ENCODE data around the gene TBCD.

TBCD gene

GRCh38 chr17:82810644-82811430, 59.0 kb downstream of the TBCD start:
- DNase-seq (ENCODE audit: low read depth), result no peak

- no peak for DNase-seq (ENCODE audit: low read depth)
Measured at GRCh38 chr17:82812058-82812457, 60.2 kb downstream of the TBCD start.

GRCh38 chr17:82812601-82813000, 60.7 kb downstream of the TBCD start:
- no peak for DNase-seq (ENCODE audit: low read depth)

DNA sequence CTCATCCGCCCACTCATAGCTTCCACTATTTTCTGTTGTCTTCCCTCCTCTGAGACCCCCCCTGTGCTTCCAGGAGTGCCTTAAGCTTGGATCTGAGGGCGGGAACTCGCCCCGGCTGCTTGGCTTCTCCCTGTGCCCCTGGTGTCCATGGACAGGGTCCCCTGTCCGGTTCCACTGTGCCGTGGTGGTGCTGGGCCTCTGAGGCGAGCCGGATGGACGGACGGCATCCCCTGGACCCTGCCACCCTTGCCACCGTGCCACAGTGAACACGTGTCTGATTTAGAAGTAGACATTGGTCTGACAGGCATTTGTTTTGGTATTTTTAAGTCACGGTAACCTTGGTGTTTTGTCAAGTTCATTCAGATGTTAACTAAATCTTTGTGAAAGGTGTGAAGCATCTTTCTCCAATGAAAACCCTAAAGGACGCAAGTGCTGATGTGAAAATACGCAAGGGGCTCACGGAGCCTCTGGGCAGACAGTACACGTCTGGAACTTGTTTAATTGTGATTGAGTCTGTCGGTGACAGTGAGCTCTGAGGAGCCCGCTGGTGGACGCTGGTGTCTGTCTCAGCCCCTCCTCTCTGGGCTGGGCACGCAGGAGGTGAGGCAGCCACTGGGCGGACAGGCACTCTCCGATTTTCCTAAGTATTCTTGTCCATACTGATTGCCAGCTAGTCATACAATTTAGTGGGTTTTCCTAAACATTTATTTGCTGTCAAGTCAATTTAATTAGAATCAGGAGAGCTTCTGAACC, 61.6 kb downstream of the TBCD start:
- DNase-seq (ENCODE audit: low read depth), result no peak

- no peak for DNase-seq (ENCODE audit: low read depth)
Measured at GRCh38 chr17:82814834-82815233, 63.0 kb downstream of the TBCD start.

DNA sequence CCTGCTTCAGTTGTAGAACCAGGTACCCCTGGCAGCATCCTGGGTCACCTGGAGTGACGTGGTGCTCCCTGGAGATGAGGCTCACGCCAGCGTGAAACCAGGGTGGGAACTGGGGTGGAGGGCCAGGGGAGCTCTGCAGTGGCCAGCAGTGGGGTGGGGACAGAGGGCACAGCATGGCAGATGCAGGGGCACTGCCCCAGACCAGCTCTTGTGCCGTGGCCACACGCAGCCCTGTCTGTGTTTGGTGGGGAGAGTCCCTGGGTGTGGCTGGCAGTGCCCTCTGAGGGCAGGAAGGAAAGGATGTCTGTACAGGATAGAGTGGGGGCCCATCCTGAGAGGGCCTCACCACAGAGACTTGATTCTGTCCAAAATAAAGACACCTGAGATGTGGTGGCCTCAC, 63.5 kb downstream of the TBCD start:
- no peak for DNase-seq (ENCODE audit: low read depth)

DNA sequence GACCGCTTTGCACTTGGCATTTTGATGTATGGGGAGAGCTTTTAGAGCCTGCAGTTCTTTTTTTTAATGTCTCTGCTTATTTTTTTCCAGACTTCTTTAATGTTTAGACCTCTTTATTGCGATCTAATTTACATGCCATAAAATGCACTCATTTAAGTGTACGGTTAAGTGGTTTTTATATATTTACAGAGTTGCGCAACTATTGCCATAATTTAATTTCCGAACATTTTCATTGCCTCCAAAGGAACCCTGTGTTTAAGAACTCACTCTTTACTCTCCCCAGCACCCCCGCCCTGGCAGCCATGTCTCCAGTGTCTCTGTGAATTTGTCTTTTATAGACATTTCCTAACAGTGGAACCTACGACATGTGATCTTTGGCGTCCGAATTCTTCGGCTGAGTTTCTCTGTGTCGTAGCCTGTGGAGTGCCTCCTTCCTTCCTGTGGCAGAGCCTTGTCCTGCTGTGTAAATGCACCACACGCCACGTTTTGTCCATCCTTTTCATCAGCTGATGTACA, 64.0 kb downstream of the TBCD start:
- no peak for DNase-seq (ENCODE audit: low read depth)

DNA sequence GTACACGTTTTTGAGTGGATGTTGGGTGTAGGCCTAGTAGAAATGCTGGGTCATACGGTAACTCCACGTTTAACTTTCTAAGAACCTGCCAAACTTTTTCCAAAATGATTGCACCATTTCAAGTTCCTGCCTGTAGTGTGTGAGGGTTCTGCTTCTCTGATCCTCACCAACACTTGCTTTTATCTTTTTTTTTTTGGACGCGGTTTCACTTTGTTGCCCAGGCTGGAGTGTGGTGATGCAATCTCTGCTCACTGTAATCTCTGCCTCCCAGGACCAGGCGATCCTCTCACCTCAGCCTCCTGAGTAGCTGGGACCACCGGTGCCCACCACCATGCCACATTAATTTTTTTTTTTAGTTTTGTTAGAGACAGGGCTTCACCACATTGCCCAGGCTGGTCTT, 64.5 kb downstream of the TBCD start:
- DNase-seq (ENCODE audit: low read depth), result no peak

- no peak for DNase-seq (ENCODE audit: low read depth)
Measured at GRCh38 chr17:82817947-82818346, 66.1 kb downstream of the TBCD start.

- no peak for DNase-seq (ENCODE audit: low read depth)
Measured at GRCh38 chr17:82820278-82821251, 68.7 kb downstream of the TBCD start.

GRCh38 chr17:82821554-82821953, 69.7 kb downstream of the TBCD start:
- no peak for DNase-seq (ENCODE audit: low read depth)

DNA sequence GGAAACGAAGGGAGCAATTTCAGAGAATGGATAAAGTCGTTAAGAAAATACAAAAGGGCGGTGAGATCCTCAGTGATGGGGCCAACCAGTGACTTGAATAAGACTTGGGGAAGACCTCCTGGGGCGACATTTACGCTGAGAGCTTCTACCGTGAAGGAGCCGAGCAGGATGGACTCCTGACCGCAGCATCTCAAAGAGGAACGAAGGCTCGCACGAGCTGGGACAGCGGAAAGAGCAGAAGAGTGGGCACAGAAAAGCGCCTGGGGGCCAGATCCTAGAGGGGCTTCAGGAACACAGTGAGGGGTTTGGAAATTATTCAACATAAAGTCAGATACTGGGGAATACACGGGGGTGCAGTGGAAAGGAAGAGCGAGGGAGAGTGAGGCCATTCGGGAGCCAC, 70.4 kb downstream of the TBCD start:
- DNase-seq (ENCODE audit: low read depth), result no peak

- DNase-seq (ENCODE audit: low read depth), result no peak
Measured at GRCh38 chr17:82823004-82823403, 71.1 kb downstream of the TBCD start.

DNA sequence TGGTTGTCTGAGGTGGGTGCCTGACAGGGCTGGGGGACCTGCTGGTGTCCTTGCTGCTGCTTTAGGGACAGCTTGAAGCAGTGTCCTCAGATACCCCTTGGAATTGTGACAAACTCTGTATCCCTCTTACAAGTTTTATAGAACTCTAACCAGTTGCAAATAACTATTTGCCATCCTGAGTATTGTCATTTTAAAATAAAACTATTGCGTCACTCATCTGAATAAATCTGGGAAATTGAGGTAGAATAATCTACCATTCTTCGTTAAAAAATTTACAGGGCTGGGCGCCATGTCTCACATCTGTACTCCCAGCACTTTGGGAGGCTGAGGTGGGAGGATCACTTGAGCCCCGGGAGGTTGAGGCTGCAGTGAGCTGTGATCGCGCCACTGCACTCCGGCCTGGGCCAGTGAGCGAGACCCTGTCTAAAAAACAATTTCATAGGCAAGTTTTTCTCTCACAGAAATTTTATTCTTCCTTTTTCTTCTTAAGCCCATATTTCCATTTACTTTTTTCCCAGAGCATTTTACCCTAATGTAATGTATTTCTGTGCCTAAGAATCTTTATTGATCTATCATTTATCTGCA, 73.8 kb downstream of the TBCD start:
- DNase-seq (ENCODE audit: low read depth), result no peak

- no peak for DNase-seq (ENCODE audit: low read depth)
Measured at GRCh38 chr17:82826211-82826610, 74.3 kb downstream of the TBCD start.

GRCh38 chr17:82826956-82827355, 75.1 kb downstream of the TBCD start:
- no peak for DNase-seq (ENCODE audit: low read depth)

DNA sequence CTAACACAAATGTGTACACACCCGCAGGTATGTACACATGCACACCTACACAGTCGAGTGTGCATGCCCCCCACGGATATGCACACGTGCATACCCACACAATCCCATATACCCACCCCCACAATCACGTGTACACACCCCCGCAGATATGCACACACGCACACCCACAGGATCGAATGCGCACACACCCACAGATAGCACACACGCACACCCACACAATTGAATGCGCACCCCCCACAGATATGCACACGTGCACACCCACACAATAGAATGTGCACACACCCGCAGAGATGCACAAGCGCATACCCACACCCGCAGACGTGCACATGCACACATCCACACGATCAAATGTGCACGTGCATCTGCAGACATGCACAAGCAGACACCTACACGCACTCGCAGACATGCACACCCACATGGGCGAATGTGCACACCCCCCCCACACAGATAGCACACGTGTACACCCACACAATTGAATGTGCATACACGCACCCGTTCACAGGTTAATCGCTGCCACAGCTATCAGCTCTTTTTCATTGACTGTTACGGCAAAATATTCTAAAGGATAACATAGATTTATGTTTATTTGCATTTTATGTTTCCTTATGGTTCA, 77.1 kb downstream of the TBCD start:
- no peak for DNase-seq (ENCODE audit: low read depth)

DNA sequence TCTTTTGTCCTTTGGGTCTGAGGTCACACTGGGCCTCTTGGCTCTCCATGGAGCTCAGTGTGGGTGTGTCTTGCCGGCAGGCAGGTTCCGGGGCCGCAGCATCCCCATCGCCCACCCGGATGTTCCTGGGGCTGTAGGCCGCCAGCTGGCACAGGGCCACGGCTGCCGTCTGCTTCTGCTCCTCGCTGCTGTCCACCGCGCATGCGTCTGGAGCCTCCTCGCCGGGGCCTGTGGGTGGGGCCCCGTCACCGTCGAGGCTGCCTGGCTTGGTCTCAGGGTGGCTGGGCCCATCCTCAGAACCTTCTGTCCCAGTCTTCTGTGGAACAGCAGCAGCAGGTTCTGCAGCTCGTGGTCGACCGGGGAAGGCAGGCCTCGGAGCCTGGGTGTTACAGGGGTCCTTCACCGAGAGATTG, 78.4 kb downstream of the TBCD start:
- no peak for DNase-seq (ENCODE audit: low read depth)

DNA sequence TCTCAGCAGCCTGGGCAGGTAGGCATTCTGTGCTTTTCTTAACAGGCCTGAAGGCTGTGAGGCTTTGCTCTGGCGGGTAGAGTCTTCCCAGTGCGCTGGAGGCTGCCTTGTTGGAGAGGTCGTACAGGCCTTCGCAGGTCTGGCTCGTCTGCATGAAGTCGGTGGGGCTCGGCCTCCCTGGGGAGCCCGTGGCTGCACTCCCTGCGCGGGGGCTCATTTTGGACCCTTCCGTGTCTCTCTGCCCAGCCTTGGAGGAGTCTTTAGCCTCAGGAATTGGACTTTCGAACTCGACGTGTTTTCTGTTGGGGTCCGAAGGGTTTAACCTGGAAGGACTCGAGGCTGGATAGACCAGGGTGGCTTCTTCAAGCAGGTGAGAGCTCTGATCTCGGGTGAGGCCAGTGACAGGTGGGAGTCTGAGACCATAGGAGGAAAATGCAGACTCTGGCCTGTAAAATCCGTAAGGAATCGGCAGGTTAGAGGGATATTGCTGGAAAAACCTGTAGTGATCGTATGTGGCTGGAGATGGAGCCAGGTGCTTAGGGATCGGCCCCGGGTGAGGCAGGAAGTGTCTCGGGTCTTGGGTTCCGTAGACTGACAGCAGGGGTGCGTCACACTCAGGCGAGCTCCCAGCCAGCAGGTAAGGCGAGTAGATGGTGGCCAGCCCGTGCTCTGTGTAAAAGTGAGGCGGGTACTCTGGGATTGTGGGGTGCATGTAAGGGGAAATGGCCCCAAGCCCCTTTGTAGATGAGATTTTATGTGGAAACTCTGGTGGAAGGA, 79.4 kb downstream of the TBCD start:
- DNase-seq (ENCODE audit: low read depth), result no peak

DNA sequence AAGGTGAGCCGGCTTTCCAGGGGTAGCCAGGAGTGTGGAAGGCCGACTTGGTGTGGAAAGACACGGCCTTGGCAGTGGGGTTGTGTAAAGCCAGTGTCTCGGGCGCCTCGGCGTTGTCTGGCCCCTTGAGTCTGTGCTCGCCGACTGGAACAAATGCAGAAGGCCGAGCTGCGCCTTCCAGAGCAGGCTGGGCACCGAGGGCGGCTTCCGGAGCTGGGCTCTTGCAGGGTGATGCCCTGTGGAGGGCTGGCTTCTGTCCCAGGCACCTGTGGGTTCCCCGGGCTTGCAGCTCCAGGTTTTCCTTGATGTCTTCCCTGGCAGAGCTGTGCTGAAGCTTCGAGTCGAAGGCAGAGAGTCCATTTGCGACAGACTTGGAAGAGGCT, 79.9 kb downstream of the TBCD start:
- no peak for DNase-seq (ENCODE audit: low read depth)

DNA sequence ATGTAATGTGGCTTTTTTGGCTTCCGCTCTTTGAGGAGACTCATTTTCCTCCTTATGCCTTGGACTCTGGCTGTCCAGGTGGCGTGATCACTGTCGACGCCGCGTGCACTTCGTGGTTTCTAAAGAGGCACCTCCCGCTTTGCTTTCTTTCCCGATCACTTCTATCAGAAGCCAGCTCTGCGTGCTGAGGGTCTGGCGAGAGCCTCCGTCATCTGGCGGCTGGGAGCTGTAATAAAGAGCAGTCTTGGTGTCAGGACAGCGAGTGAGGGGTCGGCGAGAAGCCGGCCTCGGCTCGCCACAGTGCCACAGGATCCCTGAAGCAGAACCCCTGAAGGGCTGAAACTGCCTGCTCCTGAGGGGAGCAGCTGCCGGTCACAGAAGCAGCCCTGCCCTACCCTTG, 80.5 kb downstream of the TBCD start:
- DNase-seq (ENCODE audit: low read depth), result no peak
